GM18870 (cell line): ENCODE measurements around the gene OR4F3.
"Not testable (repeated sequence)": the region's sequence is repeated elsewhere in the genome, so short reads cannot be mapped to it uniquely, and the experiment has no call there.

Experiments
- ATAC-seq: cut with Tn5 transposase; IDR thresholded peaks from one replicate; pipeline ENCODE4 v1.9.1; 2021; ENCODE audit warnings: moderate library complexity; ENCODE audit not compliant: unreplicated experiment

OR4F3 gene

GRCh38 chr5:181366968-181367367, at the start of gene OR4F3:
TSS of gene OR4F3 (plus strand) at chr5:181367268.
- not testable (repeated sequence) for ATAC-seq
